Liver (tissue), 9 donors: Measurements from ENCODE around the gene RAVER1. TPM values are rescaled to one million over a fixed set of nuclear protein-coding genes. Genes with fewer than 3 reads are reported as not detected.

Experiments
- DNase-seq: peaks from one replicate; pipeline ENCODE4 v3.0.0-alpha.2; 2017; ENCODE audit warnings: low spot score
- H3K27ac ChIP-seq, 2 donors: one replicate each; pipeline ENCODE4 v1.7.0; 2013; ENCODE audit warnings: inconsistent platforms in 2 of 2, low read length in 2 of 2, control low read depth in 1 of 2, low read depth in 1 of 2, mild to moderate bottlenecking in 1 of 2
- H3K27me3 ChIP-seq, 4 donors: one replicate each; pipeline versions ENCODE4 v1.6.1 to v1.7.0; 2013; ENCODE audit warnings: low read length in 3 of 4, inconsistent platforms in 1 of 4, mild to moderate bottlenecking in 1 of 4, moderate library complexity in 1 of 4; ENCODE audit not compliant: control insufficient read depth in 4 of 4, insufficient read depth in 4 of 4
- H3K36me3 ChIP-seq, 4 donors: one replicate each; pipeline versions ENCODE4 v1.6.1 to v1.7.0; 2013; ENCODE audit warnings: low read length in 3 of 4, mild to moderate bottlenecking in 3 of 4, low read depth in 1 of 4, moderate library complexity in 1 of 4; ENCODE audit not compliant: control insufficient read depth in 4 of 4, insufficient read depth in 3 of 4
- H3K4me1 ChIP-seq, 4 donors: one replicate each; pipeline versions ENCODE4 v1.6.1 to v1.7.0; 2013; ENCODE audit warnings: low read length in 3 of 4, mild to moderate bottlenecking in 3 of 4, moderate library complexity in 1 of 4; ENCODE audit not compliant: control insufficient read depth in 4 of 4, insufficient read depth in 4 of 4
- H3K4me3 ChIP-seq, 3 donors: one replicate each; pipeline versions ENCODE4 v1.6.1 to v1.7.0; 2013; ENCODE audit warnings: low read length in 3 of 3, control low read depth in 1 of 3, low read depth in 1 of 3, mild to moderate bottlenecking in 1 of 3
- H3K9ac ChIP-seq, 2 donors: one replicate each; pipeline ENCODE4 v1.7.0; 2013; ENCODE audit warnings: low read length in 2 of 2, mild to moderate bottlenecking in 2 of 2, moderate library complexity in 2 of 2, control low read depth in 1 of 2, low read depth in 1 of 2
- H3K9me3 ChIP-seq, 4 donors: one replicate each; pipeline versions ENCODE4 v1.6.1 to v1.7.0; 2013; ENCODE audit warnings: low read length in 3 of 4; ENCODE audit not compliant: control insufficient read depth in 4 of 4
- ATF3 ChIP-seq: IDR thresholded peaks from 2 replicates; pipeline ENCODE4 v1.6.1; 2016; ENCODE audit warnings: antibody characterized with exemption
- CTCF ChIP-seq: fragments of 150-350 bp; IDR thresholded peaks from 2 replicates; pipeline ENCODE4 v1.5.1; 2017; ENCODE audit warnings: improper control_type of control experiment, low read depth, low read length; ENCODE audit not compliant: missing input control
- EGR1 ChIP-seq, 2 donors: IDR thresholded peaks; 2 replicates each; pipeline ENCODE4 v1.6.1; 2016 to 2018; ENCODE audit warnings: antibody characterized with exemption in 2 of 2, low read depth in 2 of 2
- FOXA1 ChIP-seq: IDR thresholded peaks from 2 replicates; pipeline ENCODE4 v1.6.1; 2016; ENCODE audit warnings: antibody characterized with exemption
- FOXA2 ChIP-seq: IDR thresholded peaks from 2 replicates; pipeline ENCODE4 v1.6.1; 2016; ENCODE audit warnings: antibody characterized with exemption
- GABPA ChIP-seq, 2 donors: IDR thresholded peaks in 1 of 2; conservative IDR thresholded peaks in 1 of 2; 2 replicates each; pipeline ENCODE4 v1.6.1; 2016; ENCODE audit warnings: antibody characterized with exemption in 2 of 2, mild to moderate bottlenecking in 1 of 2, moderate library complexity in 1 of 2
- HNF4A ChIP-seq, 2 donors: conservative IDR thresholded peaks; 2 replicates each; pipeline ENCODE4 v1.6.1; 2016; ENCODE audit warnings: antibody characterized with exemption in 2 of 2, mild to moderate bottlenecking in 2 of 2
- HNF4G ChIP-seq: IDR thresholded peaks from 2 replicates; pipeline ENCODE4 v1.6.1; 2016; ENCODE audit warnings: antibody characterized with exemption
- JUND ChIP-seq, 2 donors: IDR thresholded peaks; 2 replicates each; pipeline ENCODE4 v1.6.1; 2016; ENCODE audit warnings: antibody characterized with exemption in 2 of 2
- MAX ChIP-seq: IDR thresholded peaks from 2 replicates; pipeline ENCODE4 v1.6.1; 2016; ENCODE audit warnings: antibody characterized with exemption
- NR2F2 ChIP-seq: IDR thresholded peaks from 2 replicates; pipeline ENCODE4 v1.6.1; 2016; ENCODE audit warnings: antibody characterized with exemption
- RAD21 ChIP-seq, 2 donors: IDR thresholded peaks; 2 replicates each; pipeline ENCODE4 v1.6.1; 2016; ENCODE audit warnings: antibody characterized with exemption in 2 of 2, mild to moderate bottlenecking in 2 of 2
- REST ChIP-seq: IDR thresholded peaks from 2 replicates; pipeline ENCODE4 v1.6.1; 2016; ENCODE audit warnings: antibody characterized with exemption, mild to moderate bottlenecking
- RXRA ChIP-seq, 2 donors: IDR thresholded peaks; 2 replicates each; pipeline ENCODE4 v1.6.1; 2017 to 2018; ENCODE audit warnings: antibody characterized with exemption in 2 of 2, mild to moderate bottlenecking in 1 of 2
- SP1 ChIP-seq: IDR thresholded peaks from 2 replicates; pipeline ENCODE4 v1.6.1; 2018; ENCODE audit warnings: antibody characterized with exemption, mild to moderate bottlenecking
- TAF1 ChIP-seq: conservative IDR thresholded peaks from 2 replicates; pipeline ENCODE4 v1.6.1; 2016; ENCODE audit warnings: antibody characterized with exemption, mild to moderate bottlenecking
- YY1 ChIP-seq: IDR thresholded peaks from 2 replicates; pipeline ENCODE4 v1.6.1; 2016; ENCODE audit warnings: antibody characterized with exemption, mild to moderate bottlenecking
- ZBTB33 ChIP-seq: IDR thresholded peaks from 2 replicates; pipeline ENCODE4 v1.6.1; 2016; ENCODE audit warnings: antibody characterized with exemption
- WGBS: extraction: QIAGEN DNeasy Blood & Tissue Kit; methylation state at CpG from one replicate; pipeline ENCODE4 v1.1.7; 2013; 5-methylcytosine and 5-hydroxymethylcytosine counted together
- polyA plus RNA-seq, 2 donors: library from polyadenylated mRNA; stranded (reverse) in 1 of 2; unstranded in 1 of 2; fragments of 200-250 nt in 1 of 2; fragments of >200 nt in 1 of 2; fragmentation: Nextera tagmentation in 1 of 2; extraction: Ambion mirVana in 1 of 2; gene quantifications; one replicate each; pipeline versions ENCODE4 v1.2.1 to v1.2.3, GENCODE V29; 2013 to 2015
- total RNA-seq, 2 donors: library from RNA; depleted of rRNA; stranded (reverse); fragments of >200 nt; gene quantifications; one replicate each; pipeline ENCODE4 v1.2.3, GENCODE V29; 2014
- donor health status: healthy.
- donor health status: healthy.
- donor health status: healthy.
- donor health status: healthy.
- donor health status: healthy.

RAVER1 gene
- total and polyA plus RNA-seq, 4 donors: 2.1 to 13.6 (median 6.2) TPM

- H3K9ac ChIP-seq: no peak overlapping the region
- H3K36me3 ChIP-seq: peaks cover 9 to 36% (median 18%) of the 10 kb centered on the region in 4 donors
- H3K4me3 ChIP-seq: peak overlapping the region in 2 of 3 donors; percentile 8 to 13
- peak overlapping the region; percentile 93 to 94 for H3K27ac ChIP-seq
- H3K27me3 ChIP-seq: no peaks in the 10 kb centered on the region
- WGBS: 36% methylated on average over 63 of the region's 63 CpGs
- H3K9me3 ChIP-seq: no peaks in the 10 kb centered on the region
- TF ChIP-seq HNF4A (conservative IDR thresholded peaks at IDR 0.05) (peak; percentile 73 to 83), FOXA2 (no peak), NR2F2 (peak; percentile 44), GABPA (IDR thresholded peaks at IDR 0.05 in 1 of 2, conservative IDR thresholded peaks at IDR 0.05 in 1 of 2) (no peak), TAF1 (no peak), EGR1 (IDR thresholded peaks at IDR 0.05; ENCODE audit: low read depth in 2 of 2) (no peak), RXRA (IDR thresholded peaks at IDR 0.05) (peak; percentile 77 to 85), ATF3 (no peak), MAX (peak; percentile 70), FOXA1 (no peak), CTCF (no peak), YY1 (peak; percentile 69), JUND (IDR thresholded peaks at IDR 0.05) (peak; percentile 54 to 55), HNF4G (peak; percentile 25), SP1 (peak; percentile 91), REST (peak; percentile 80), ZBTB33 (no peak), RAD21 (IDR thresholded peaks at IDR 0.05) (peak in 1 of 2 donors; percentile 42)
- DNase-seq: peak; percentile 68
- peaks cover 4 to 19% (median 12%) of the 10 kb centered on the region in 4 donors for H3K4me1 ChIP-seq
Measured at GRCh38 chr19:10352764-10353671, 19.7 kb upstream of the RAVER1 start.
